GM12864 (cell line): ENCODE data around the gene PDE3A.

Experiments used
- DNase-seq: peaks from one replicate; pipeline ENCODE4 v3.0.0-alpha.2; 2011; ENCODE audit warnings: low read depth
- H3K4me3 ChIP-seq: 2 replicates; pipeline ENCODE4 v1.5.1; 2011; ENCODE audit warnings: mild to moderate bottlenecking, low read depth, low read length, control low read depth
- CTCF ChIP-seq: IDR thresholded peaks from 2 replicates; pipeline ENCODE4 v1.5.1; 2011; ENCODE audit warnings: low read depth, mild to moderate bottlenecking, moderate library complexity, low read length, control low read depth, inconsistent platforms; ENCODE audit errors: missing control alignments

PDE3A gene

GRCh38 chr12:20404576-20405346 lies 36.4 kb downstream of the PDE3A start:
- no peak for TF ChIP-seq CTCF
- no peak for DNase-seq

GRCh38 chr12:20409607-20410377 lies 41.5 kb downstream of the PDE3A start:
- DNase-seq = no peak
- TF ChIP-seq CTCF = no peak
- no peak overlapping the region for H3K4me3 ChIP-seq

More at GRCh38 chr12:20404576-20405346, 36.4 kb downstream of the PDE3A start:
- no peak overlapping the region for H3K4me3 ChIP-seq

GRCh38 chr12:20410734-20411133 lies 42.4 kb downstream of the PDE3A start:
- no peak overlapping the region for H3K4me3 ChIP-seq
- no peak for DNase-seq
- no peak for TF ChIP-seq CTCF

GRCh38 chr12:20411345-20411744 lies 43.0 kb downstream of the PDE3A start:
- H3K4me3 ChIP-seq = no peak overlapping the region
- no peak for TF ChIP-seq CTCF
- no peak for DNase-seq

GRCh38 chr12:20415028-20415427 lies 46.7 kb downstream of the PDE3A start:
- TF ChIP-seq CTCF = no peak
- no peak for DNase-seq
- H3K4me3 ChIP-seq = no peak overlapping the region

- no peak for TF ChIP-seq CTCF
These were observed 47.3 kb downstream of the PDE3A start for GRCh38 chr12:20415641-20416040.

More at GRCh38 chr12:20415641-20416040, 47.3 kb downstream of the PDE3A start:
- no peak for DNase-seq
- H3K4me3 ChIP-seq = no peak overlapping the region
